NT2/D1 (cell line): ENCODE data around the gene TAF11L4.
"Not testable (repeated sequence)": the region's sequence is repeated elsewhere in the genome, so short reads cannot be mapped to it uniquely, and the experiment has no call there.

Source experiments
- SUZ12 ChIP-seq: IDR thresholded peaks from 2 replicates; pipeline ENCODE4 v1.6.1; 2011; ENCODE audit not compliant: insufficient read length, insufficient read depth; ENCODE audit errors: extremely low read depth
- ZNF274 ChIP-seq: IDR thresholded peaks from 2 replicates; pipeline ENCODE4 v1.6.1; 2011; ENCODE audit warnings: mild to moderate bottlenecking, low read depth, low read length

- not testable (repeated sequence) for TF ChIP-seq SUZ12, ZNF274
Observed at GRCh38 chr5:17528369-17528768, 6.8 kb downstream of the TAF11L4 start, which contains the start of gene TAF11L6.
